DND-41 (cell line): Measurements from ENCODE around the gene FFAR2.

Source experiments
- CTCF ChIP-seq: IDR thresholded peaks from 2 replicates; pipeline ENCODE4 v1.5.1; 2012; ENCODE audit warnings: borderline replicate concordance, low read length, moderate library complexity, mild to moderate bottlenecking; ENCODE audit not compliant: poor library complexity, severe bottlenecking; ENCODE audit errors: extremely low read depth
- EZH2 ChIP-seq: IDR thresholded peaks from 3 replicates; pipeline ENCODE4 v1.6.1; 2012; ENCODE audit warnings: borderline replicate concordance, low read depth, mild to moderate bottlenecking, moderate library complexity, low read length, inconsistent platforms; ENCODE audit not compliant: severe bottlenecking

DNA sequence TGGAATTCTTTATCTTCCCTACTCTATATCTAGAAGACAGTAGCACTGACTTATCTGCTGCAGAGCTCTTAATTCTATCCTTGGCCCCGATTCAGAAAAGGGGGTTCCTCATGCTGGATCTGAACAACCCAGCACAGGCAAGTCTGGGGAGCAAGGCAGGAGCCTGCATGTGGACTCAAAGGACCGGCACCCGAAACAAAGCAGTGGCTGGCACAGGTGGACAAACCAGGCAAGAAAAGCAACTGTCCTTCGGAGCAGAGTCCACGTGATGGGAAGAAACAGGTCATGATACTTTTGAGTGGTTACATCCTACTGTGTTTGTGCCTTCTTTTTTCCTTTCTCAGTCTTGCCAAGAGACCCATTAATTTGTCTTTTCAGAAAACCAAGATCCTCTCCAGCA lies 38.9 kb upstream of the FFAR2 start:
- TF ChIP-seq CTCF (no peak), EZH2 (no peak)
